H1 (cell line): ENCODE data around the gene FOXL1. TPM values are rescaled to one million over a fixed set of nuclear protein-coding genes. Genes with fewer than 3 reads are reported as not detected.

Source experiments
- CTCF ChIA-PET: fragments of 300-600 bp; sonication (Branson Sonifier 250); formaldehyde crosslinking; loops from one replicate; lab custom pipeline; 2021; ENCODE audit not compliant: partially characterized antibody; lab: Charles Lee
- POLR2A ChIA-PET: fragments of 300-600 bp; sonication (Branson Sonifier 250); formaldehyde crosslinking; loops from one replicate; lab custom pipeline; 2021; ENCODE audit warnings: inconsistent platforms; ENCODE audit not compliant: partially characterized antibody; lab: Charles Lee
- DNase-seq, 2 experiments: peaks; one replicate each; pipeline versions ENCODE4 v3.0.0 to v3.0.0-alpha.2; 2010 to 2022; ENCODE audit warnings: low spot score in 2 of 2, low read depth in 1 of 2, mixed read lengths in 1 of 2
- FAIRE-seq: peaks from 2 replicates; lab custom pipeline; 2011; peaks lifted over from hg19 to GRCh38; lab: Jason Lieb, UNC
- H2AFZ ChIP-seq: 2 replicates; pipeline ENCODE4 v1.8.1; 2012; ENCODE audit warnings: low read length, inconsistent platforms
- H2AK5ac ChIP-seq: 2 replicates; pipeline ENCODE4 v1.6.1; 2013; ENCODE audit warnings: low read depth, low read length
- H2BK120ac ChIP-seq: replicated peaks from 2 replicates; pipeline ENCODE3; 2013; ENCODE audit warnings: low read depth, low read length, inconsistent platforms
- H2BK12ac ChIP-seq: 2 replicates; pipeline ENCODE4 v1.6.1; 2013; ENCODE audit warnings: low read depth, low read length
- H2BK15ac ChIP-seq: 2 replicates; pipeline ENCODE4 v1.6.1; 2013; ENCODE audit warnings: low read length
- H2BK20ac ChIP-seq: 2 replicates; pipeline ENCODE4 v1.6.1; 2013; ENCODE audit warnings: low read length
- H2BK5ac ChIP-seq: 2 replicates; pipeline ENCODE4 v1.6.1; 2013; ENCODE audit warnings: low read depth, low read length
- H3K14ac ChIP-seq: 2 replicates; pipeline ENCODE4 v1.6.1; 2013; ENCODE audit warnings: inconsistent platforms; ENCODE audit not compliant: insufficient read length
- H3K18ac ChIP-seq: 2 replicates; pipeline ENCODE4 v1.6.1; 2013; ENCODE audit warnings: low read length; ENCODE audit errors: extremely low read depth
- H3K23ac ChIP-seq: 2 replicates; pipeline ENCODE4 v1.6.1; 2013; ENCODE audit warnings: inconsistent platforms; ENCODE audit not compliant: insufficient read length
- H3K23me2 ChIP-seq: 2 replicates; pipeline ENCODE4 v1.6.1; 2013; ENCODE audit warnings: low read depth, low read length
- H3K27ac ChIP-seq: 2 replicates; pipeline ENCODE4 v1.6.1; 2011; ENCODE audit warnings: low read depth, low read length, inconsistent platforms
- H3K27me3 ChIP-seq, 4 experiments: replicated peaks in 1 of 4; 1 replicate in 1 of 4; 2 replicates in 3 of 4; pipeline versions ENCODE4 v1.6.1 to v1.8.1; 2011 to 2013; ENCODE audit warnings: low read length in 3 of 4, mild to moderate bottlenecking in 3 of 4, inconsistent platforms in 2 of 4, mixed read lengths in 2 of 4, moderate library complexity in 1 of 4; ENCODE audit not compliant: control insufficient read depth in 3 of 4, insufficient read depth in 3 of 4; ENCODE audit errors: extremely low read depth in 1 of 4
- H3K36me3 ChIP-seq, 4 experiments: 2 replicates each; pipeline versions ENCODE4 v1.6.1 to v1.8.1; 2011 to 2013; ENCODE audit warnings: mild to moderate bottlenecking in 4 of 4, low read length in 3 of 4, moderate library complexity in 2 of 4, control low read depth in 1 of 4, inconsistent platforms in 1 of 4; ENCODE audit not compliant: insufficient read depth in 4 of 4, control insufficient read depth in 2 of 4
- H3K4ac ChIP-seq: replicated peaks from 2 replicates; pipeline ENCODE3; 2013; ENCODE audit warnings: low read length, low read depth, mixed read lengths, inconsistent platforms; ENCODE audit not compliant: insufficient read length
- H3K4me1 ChIP-seq, 4 experiments: replicated peaks in 1 of 4; 1 replicate in 1 of 4; 2 replicates in 3 of 4; pipeline versions ENCODE4 v1.6.1 to v1.8.1; 2011 to 2013; ENCODE audit warnings: low read length in 3 of 4, inconsistent platforms in 2 of 4, mixed read lengths in 1 of 4; ENCODE audit not compliant: insufficient read depth in 4 of 4, control insufficient read depth in 3 of 4
- H3K4me2 ChIP-seq, 2 experiments: 2 replicates each; pipeline versions ENCODE4 v1.6.1 to v1.8.1; 2011 to 2013; ENCODE audit warnings: low read depth in 2 of 2, low read length in 2 of 2, control low read depth in 1 of 2, inconsistent platforms in 1 of 2, mild to moderate bottlenecking in 1 of 2; ENCODE audit not compliant: insufficient read depth in 1 of 2
- H3K4me3 ChIP-seq, 4 experiments: fragments of 200-600, 300-600 bp in 1 of 4; sonication (generic), shearing (Covaris generic), sonication (Bioruptor Twin) in 1 of 4; 2 replicates each; pipeline versions ENCODE4 v1.5.1 to v1.8.1; 2011 to 2016; ENCODE audit warnings: low read length in 4 of 4, low read depth in 3 of 4, control low read depth in 2 of 4, inconsistent platforms in 2 of 4, mild to moderate bottlenecking in 2 of 4, mixed read lengths in 1 of 4, moderate library complexity in 1 of 4; ENCODE audit not compliant: insufficient read depth in 2 of 4; ENCODE audit errors: extremely low read depth in 1 of 4
- H3K56ac ChIP-seq: replicated peaks from 2 replicates; pipeline ENCODE3; 2013; ENCODE audit warnings: low read depth, mild to moderate bottlenecking, mixed read lengths, low read length, inconsistent platforms; ENCODE audit not compliant: insufficient read length
- H3K79me1 ChIP-seq: 2 replicates; pipeline ENCODE4 v1.6.1; 2013; ENCODE audit warnings: low read depth, low read length, control low read depth
- H3K79me2 ChIP-seq, 2 experiments: 2 replicates each; pipeline versions ENCODE4 v1.6.1 to v1.8.1; 2012 to 2013; ENCODE audit warnings: low read length in 2 of 2, mild to moderate bottlenecking in 2 of 2, inconsistent platforms in 1 of 2; ENCODE audit not compliant: insufficient read depth in 2 of 2, control insufficient read depth in 1 of 2
- H3K9ac ChIP-seq, 4 experiments: replicated peaks in 1 of 4; 1 replicate in 1 of 4; 2 replicates in 3 of 4; pipeline versions ENCODE4 v1.6.1 to v1.8.1; 2011 to 2013; ENCODE audit warnings: low read depth in 3 of 4, low read length in 3 of 4, control low read depth in 2 of 4, mild to moderate bottlenecking in 2 of 4, moderate library complexity in 2 of 4, inconsistent platforms in 1 of 4; ENCODE audit errors: extremely low read depth in 1 of 4
- H3K9me3 ChIP-seq, 2 experiments: 2 replicates each; pipeline versions ENCODE4 v1.6.1 to v1.8.1; 2012 to 2013; ENCODE audit warnings: mild to moderate bottlenecking in 2 of 2, moderate library complexity in 2 of 2, control low read depth in 1 of 2, inconsistent platforms in 1 of 2, low read depth in 1 of 2, low read length in 1 of 2, mixed read lengths in 1 of 2; ENCODE audit not compliant: insufficient read depth in 2 of 2
- H4K20me1 ChIP-seq, 2 experiments: replicated peaks in 1 of 2; 2 replicates each; pipeline versions ENCODE3 to v1.8.1; 2011 to 2013; ENCODE audit warnings: inconsistent platforms in 2 of 2, low read length in 2 of 2, mild to moderate bottlenecking in 1 of 2; ENCODE audit not compliant: insufficient read depth in 2 of 2, control insufficient read depth in 1 of 2
- H4K5ac ChIP-seq: 2 replicates; pipeline ENCODE4 v1.6.1; 2013; ENCODE audit warnings: low read length, low read depth, mixed read lengths, inconsistent platforms; ENCODE audit not compliant: insufficient read length
- H4K8ac ChIP-seq: 2 replicates; pipeline ENCODE4 v1.8.0; 2013; ENCODE audit warnings: mild to moderate bottlenecking, moderate library complexity, low read length, inconsistent platforms; ENCODE audit not compliant: insufficient read depth; ENCODE audit errors: extremely low read depth
- H4K91ac ChIP-seq: replicated peaks from 2 replicates; pipeline ENCODE3; 2013; ENCODE audit warnings: low read length, mixed read lengths, inconsistent platforms; ENCODE audit not compliant: insufficient read length
- EP300 ChIP-seq, 2 experiments: IDR thresholded peaks; 1 replicate in 1 of 2; 2 replicates in 1 of 2; pipeline ENCODE4 v1.6.1; 2011 to 2012; ENCODE audit warnings: low read depth in 2 of 2, low read length in 2 of 2, mild to moderate bottlenecking in 2 of 2, borderline replicate concordance in 1 of 2, inconsistent platforms in 1 of 2, moderate library complexity in 1 of 2
- EZH2 ChIP-seq: fragments of 200-600 bp; sonication (generic); IDR thresholded peaks from 2 replicates; pipeline ENCODE4 v1.7.1; 2012; ENCODE audit warnings: low read depth, mild to moderate bottlenecking, moderate library complexity, low read length, inconsistent platforms; ENCODE audit not compliant: severe bottlenecking
- POU5F1 ChIP-seq: IDR thresholded peaks from 2 replicates; pipeline ENCODE4 v1.6.1; 2011; ENCODE audit warnings: low read depth, mild to moderate bottlenecking, low read length, moderate library complexity
- RFX5 ChIP-seq: IDR thresholded peaks from 2 replicates; pipeline ENCODE4 v1.6.1; 2011; ENCODE audit warnings: low read depth, low read length, improper control_type of control experiment, borderline replicate concordance
- TCF12 ChIP-seq: IDR thresholded peaks from 2 replicates; pipeline ENCODE4 v1.6.1; 2011; ENCODE audit warnings: low read depth, mild to moderate bottlenecking, low read length
- YY1 ChIP-seq: IDR thresholded peaks from 2 replicates; pipeline ENCODE4 v1.6.1; 2011; ENCODE audit warnings: low read depth, mild to moderate bottlenecking, low read length
- ZNF274 ChIP-seq: IDR thresholded peaks from 2 replicates; pipeline ENCODE4 v1.7.0; 2012; ENCODE audit warnings: low read length, borderline replicate concordance; ENCODE audit errors: extremely low read depth
- WGBS, 2 experiments: shearing (Covaris generic) in 1 of 2; methylation state at CpG; one replicate each; pipeline versions ENCODE4 v1.1.6 to v1.1.7; 2013 to 2015; ENCODE audit warnings: low lambda C conversion rate in 2 of 2, mixed read lengths in 2 of 2, inconsistent platforms in 1 of 2, low coverage in 1 of 2, missing lambda C conversion rate in 1 of 2; ENCODE audit not compliant: insufficient replicate concordance in 2 of 2, insufficient coverage in 1 of 2, insufficient read length in 1 of 2; ENCODE audit errors: extremely low coverage in 1 of 2, missing lambda C conversion rate in 1 of 2; 5-methylcytosine and 5-hydroxymethylcytosine counted together
- polyA plus RNA-seq, 7 experiments: library from polyadenylated mRNA; depleted of rRNA in 3 of 7; stranded (reverse) in 5 of 7; unstranded in 2 of 7; fragments of >200 nt in 5 of 7; fragments of 200-250 nt in 2 of 7; gene quantifications; 1 replicate in 5 of 7; 2 replicates in 1 of 7; 4 replicates in 1 of 7; pipeline versions ENCODE4 v1.2.1 to v1.2.3, GENCODE V29; 2011 to 2013; ENCODE audit warnings: missing spikeins in 2 of 7, mixed read lengths in 2 of 7
- total RNA-seq: library from RNA; stranded (reverse); fragmentation: NEBNext Ultra II Directional; extraction: Animal tissue kit (Norgen Biotek cat#: 25700); gene quantifications from 2 replicates; pipeline ENCODE4 v1.2.1, GENCODE V29; 2021
- TF ChIP-seq, protein P1 (sequence below): IDR thresholded peaks from 2 replicates; pipeline ENCODE4 v1.6.1; 2012; ENCODE audit warnings: low read length, inconsistent platforms

Gene FOXL1
- total and polyA plus RNA-seq, 2 of the 8 experiments (the other 6 are each of a cell fraction or from before 2014, with no cell fraction given), result 0.03 TPM; not detected in 1

DNA sequence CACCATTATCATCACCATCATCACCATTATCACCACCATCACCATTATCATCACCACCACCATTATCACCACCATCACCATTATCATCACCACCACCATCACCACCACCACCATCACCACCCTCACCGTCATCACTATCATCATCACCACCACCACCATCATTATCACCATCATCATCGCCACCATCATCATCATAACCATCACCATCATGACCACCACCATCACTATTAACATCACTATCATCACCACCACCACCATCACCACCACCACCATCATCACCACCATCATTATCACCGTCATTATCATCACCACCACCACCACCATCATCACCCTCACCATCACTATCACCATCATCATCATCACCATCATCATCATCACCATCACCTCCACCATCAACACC lies 9.1 kb downstream of the FOXL1 start:
- WGBS, 2 experiments, result 79% methylated on average over 3 of the region's 3 CpGs; no CpG with 5 or more reads in 1 of the 2 experiments
- no peak overlapping the region for H2BK20ac ChIP-seq
- no peak overlapping the region for H3K18ac ChIP-seq
- ChIA-PET POLR2A (no interaction called here), CTCF (no interaction called here)
- no peak overlapping the region for H3K4me3 ChIP-seq
- H3K27me3 ChIP-seq, result peaks cover 0 to 13% (median 3%) of the 10 kb centered on the region in 4 experiments; a peak in 3 of 7 replicates
- no peak overlapping the region for H3K14ac ChIP-seq
- H3K4me1 ChIP-seq, result no peaks in the 10 kb centered on the region
- no peak overlapping the region for H2BK15ac ChIP-seq
- no peak for DNase-seq
- H4K5ac ChIP-seq, result no peak overlapping the region
- no peaks in the 10 kb centered on the region for H3K36me3 ChIP-seq
- no peak overlapping the region for H3K23ac ChIP-seq
- H2AFZ ChIP-seq, result no peak overlapping the region
- no peak overlapping the region for H2BK5ac ChIP-seq
- no peak overlapping the region for H2BK12ac ChIP-seq
- H4K91ac ChIP-seq, result no peak overlapping the region
- H3K9ac ChIP-seq, result no peak overlapping the region
- H2AK5ac ChIP-seq, result no peak overlapping the region; the same call in 1 of the 2 replicates
- no peaks in the 10 kb centered on the region for H3K79me2 ChIP-seq
- no peak overlapping the region for H3K27ac ChIP-seq
- H3K4ac ChIP-seq, result no peak overlapping the region
- no peaks in the 10 kb centered on the region for H3K79me1 ChIP-seq
- peaks cover 17% of the 10 kb centered on the region; the same call in 1 of the 2 replicates for H3K23me2 ChIP-seq
- H4K20me1 ChIP-seq, result peaks cover 0 to 8% of the 10 kb centered on the region in 2 experiments
- H3K9me3 ChIP-seq, result no peaks in the 10 kb centered on the region
- H3K56ac ChIP-seq, result peak overlapping the region; percentile 97
- FAIRE-seq, result no peak
- H2BK120ac ChIP-seq, result no peak overlapping the region
- no peak overlapping the region for H4K8ac ChIP-seq
- H3K4me2 ChIP-seq, result no peak overlapping the region
- TF ChIP-seq TCF12 (no peak), ZNF274 (no peak), YY1 (no peak), POU5F1 (no peak), RFX5 (no peak), EZH2 (no peak), EP300 (IDR thresholded peaks at IDR 0.05; ENCODE audit: borderline replicate concordance in 1 of 2, low read depth in 2 of 2, low read length in 2 of 2) (no peak)
- TF ChIP-seq, protein P1, sequence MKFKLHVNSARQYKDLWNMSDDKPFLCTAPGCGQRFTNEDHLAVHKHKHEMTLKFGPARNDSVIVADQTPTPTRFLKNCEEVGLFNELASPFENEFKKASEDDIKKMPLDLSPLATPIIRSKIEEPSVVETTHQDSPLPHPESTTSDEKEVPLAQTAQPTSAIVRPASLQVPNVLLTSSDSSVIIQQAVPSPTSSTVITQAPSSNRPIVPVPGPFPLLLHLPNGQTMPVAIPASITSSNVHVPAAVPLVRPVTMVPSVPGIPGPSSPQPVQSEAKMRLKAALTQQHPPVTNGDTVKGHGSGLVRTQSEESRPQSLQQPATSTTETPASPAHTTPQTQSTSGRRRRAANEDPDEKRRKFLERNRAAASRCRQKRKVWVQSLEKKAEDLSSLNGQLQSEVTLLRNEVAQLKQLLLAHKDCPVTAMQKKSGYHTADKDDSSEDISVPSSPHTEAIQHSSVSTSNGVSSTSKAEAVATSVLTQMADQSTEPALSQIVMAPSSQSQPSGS, result no peak
